Erythroblast (primary cell): ENCODE data around the gene ELF2.

Source experiments
- GATA1 ChIP-seq: IDR thresholded peaks from 2 replicates; pipeline ENCODE4 v1.6.1; 2011; ENCODE audit warnings: low read depth, mild to moderate bottlenecking, control low read depth, low read length, moderate library complexity
- POLR2A ChIP-seq: IDR thresholded peaks from 2 replicates; pipeline ENCODE4 v1.6.1; 2011; ENCODE audit warnings: mild to moderate bottlenecking, low read length

DNA sequence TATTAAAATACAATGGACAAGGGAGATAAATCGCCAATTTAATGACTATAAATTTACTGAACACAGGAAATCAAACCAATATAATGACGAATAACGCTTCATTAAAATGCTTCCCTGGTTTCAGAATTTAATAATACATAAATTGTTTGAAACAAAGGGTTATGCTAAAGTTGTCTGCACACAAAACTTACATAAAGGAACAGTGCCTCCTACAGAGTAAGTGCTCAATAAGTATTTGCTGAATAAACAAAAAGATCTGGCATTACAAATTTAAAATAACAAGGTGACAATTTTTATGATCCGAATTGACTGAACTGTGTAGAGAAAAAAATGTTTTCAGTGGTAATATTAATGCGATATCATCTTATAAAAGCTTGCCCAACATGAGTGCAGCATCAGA is 91.9 kb downstream of the ELF2 start:
- no peak for TF ChIP-seq POLR2A
- no peak for TF ChIP-seq GATA1
